GM19455 (cell line): ENCODE data around the gene STARD10.
"Not testable (repeated sequence)": the region's sequence is repeated elsewhere in the genome, so short reads cannot be mapped to it uniquely, and the experiment has no call there.

Experiments
- ATAC-seq: cut with Tn5 transposase; IDR thresholded peaks from one replicate; pipeline ENCODE4 v1.9.1; 2021; ENCODE audit not compliant: unreplicated experiment

STARD10 gene

GRCh38 chr11:72793425-72794367 lies at the start of gene STARD10:
STARD10 (minus strand) TSS chr11:72794047; CDS start chr11:72781181, 12,866 bp downstream.
- ATAC-seq = peak; percentile 80

GRCh38 chr11:72842653-72843330 lies 48.9 kb upstream of the STARD10 start:
- ATAC-seq = no peak

- no peak for ATAC-seq
Observed at GRCh38 chr11:72842126-72842525, 48.3 kb upstream of the STARD10 start.

GRCh38 chr11:72841397-72841796 lies 47.5 kb upstream of the STARD10 start:
- ATAC-seq = no peak

- no peak for ATAC-seq
Observed at GRCh38 chr11:72840780-72841179, 46.9 kb upstream of the STARD10 start.

GRCh38 chr11:72838691-72839305 lies 45.0 kb upstream of the STARD10 start:
- ATAC-seq = no peak

GRCh38 chr11:72836111-72836510 lies 42.3 kb upstream of the STARD10 start:
- no peak for ATAC-seq

GRCh38 chr11:72834905-72835304 lies 41.1 kb upstream of the STARD10 start:
- no peak for ATAC-seq

GRCh38 chr11:72833811-72834493 lies 40.1 kb upstream of the STARD10 start:
- ATAC-seq = no peak

- ATAC-seq = no peak
Observed at GRCh38 chr11:72833083-72833733, 39.4 kb upstream of the STARD10 start.

- ATAC-seq = no peak
Observed at GRCh38 chr11:72832301-72833082, 38.6 kb upstream of the STARD10 start.

GRCh38 chr11:72831521-72832300 lies 37.9 kb upstream of the STARD10 start:
- ATAC-seq = no peak

GRCh38 chr11:72829884-72830533 lies 36.2 kb upstream of the STARD10 start:
- ATAC-seq = no peak

- no peak for ATAC-seq
Observed at GRCh38 chr11:72829178-72829577, 35.3 kb upstream of the STARD10 start.

GRCh38 chr11:72828692-72829101 lies 34.9 kb upstream of the STARD10 start:
- no peak for ATAC-seq

GRCh38 chr11:72828081-72828567 lies 34.3 kb upstream of the STARD10 start:
- ATAC-seq = no peak

GRCh38 chr11:72827656-72828055 lies 33.8 kb upstream of the STARD10 start:
- not testable (repeated sequence) for ATAC-seq

GRCh38 chr11:72826942-72827480 lies 33.2 kb upstream of the STARD10 start:
- ATAC-seq = no peak
